Measurements from ENCODE around the gene ANKRD37.

GRCh38 chr4:185364886-185365285 is 31.8 kb upstream of the ANKRD37 start:
- TF ChIP-seq CTCF (IDR thresholded peaks at IDR 0.05; ENCODE audit: low read length) = no peak
- TF ChIP-seq EZH2phosphoT487 (IDR thresholded peaks at IDR 0.05; ENCODE audit: low read length) = no peak

Measured in MM.1S (cell line).